H1 (cell line): ENCODE results near the gene SLC66A1. TPM values are rescaled to one million over a fixed set of nuclear protein-coding genes. Genes with fewer than 3 reads are reported as not detected.
A peak's percentile ranks its signal among the peaks of the same experiment; 100 is the strongest.

Experiments used
- CTCF ChIA-PET: fragments of 300-600 bp; sonication (Branson Sonifier 250); formaldehyde crosslinking; loops from one replicate; lab custom pipeline; 2021; ENCODE audit not compliant: partially characterized antibody; lab: Charles Lee
- POLR2A ChIA-PET: fragments of 300-600 bp; sonication (Branson Sonifier 250); formaldehyde crosslinking; loops from one replicate; lab custom pipeline; 2021; ENCODE audit warnings: inconsistent platforms; ENCODE audit not compliant: partially characterized antibody; lab: Charles Lee
- DNase-seq, 2 experiments: peaks; one replicate each; pipeline versions ENCODE4 v3.0.0 to v3.0.0-alpha.2; 2010 to 2022; ENCODE audit warnings: low spot score in 2 of 2, low read depth in 1 of 2, mixed read lengths in 1 of 2
- FAIRE-seq: peaks from 2 replicates; lab custom pipeline; 2011; peaks lifted over from hg19 to GRCh38; lab: Jason Lieb, UNC
- H2AFZ ChIP-seq: 2 replicates; pipeline ENCODE4 v1.8.1; 2012; ENCODE audit warnings: low read length, inconsistent platforms
- H2AK5ac ChIP-seq: 2 replicates; pipeline ENCODE4 v1.6.1; 2013; ENCODE audit warnings: low read depth, low read length
- H2BK120ac ChIP-seq: replicated peaks from 2 replicates; pipeline ENCODE3; 2013; ENCODE audit warnings: low read depth, low read length, inconsistent platforms
- H2BK12ac ChIP-seq: 2 replicates; pipeline ENCODE4 v1.6.1; 2013; ENCODE audit warnings: low read depth, low read length
- H2BK15ac ChIP-seq: 2 replicates; pipeline ENCODE4 v1.6.1; 2013; ENCODE audit warnings: low read length
- H2BK20ac ChIP-seq: 2 replicates; pipeline ENCODE4 v1.6.1; 2013; ENCODE audit warnings: low read length
- H2BK5ac ChIP-seq: 2 replicates; pipeline ENCODE4 v1.6.1; 2013; ENCODE audit warnings: low read depth, low read length
- H3K14ac ChIP-seq: 2 replicates; pipeline ENCODE4 v1.6.1; 2013; ENCODE audit warnings: inconsistent platforms; ENCODE audit not compliant: insufficient read length
- H3K18ac ChIP-seq: 2 replicates; pipeline ENCODE4 v1.6.1; 2013; ENCODE audit warnings: low read length; ENCODE audit errors: extremely low read depth
- H3K23ac ChIP-seq: 2 replicates; pipeline ENCODE4 v1.6.1; 2013; ENCODE audit warnings: inconsistent platforms; ENCODE audit not compliant: insufficient read length
- H3K23me2 ChIP-seq: 2 replicates; pipeline ENCODE4 v1.6.1; 2013; ENCODE audit warnings: low read depth, low read length
- H3K27ac ChIP-seq: 2 replicates; pipeline ENCODE4 v1.6.1; 2011; ENCODE audit warnings: low read depth, low read length, inconsistent platforms
- H3K27me3 ChIP-seq, 4 experiments: replicated peaks in 1 of 4; 1 replicate in 1 of 4; 2 replicates in 3 of 4; pipeline versions ENCODE4 v1.6.1 to v1.8.1; 2011 to 2013; ENCODE audit warnings: low read length in 3 of 4, mild to moderate bottlenecking in 3 of 4, inconsistent platforms in 2 of 4, mixed read lengths in 2 of 4, moderate library complexity in 1 of 4; ENCODE audit not compliant: control insufficient read depth in 3 of 4, insufficient read depth in 3 of 4; ENCODE audit errors: extremely low read depth in 1 of 4
- H3K36me3 ChIP-seq, 4 experiments: 2 replicates each; pipeline versions ENCODE4 v1.6.1 to v1.8.1; 2011 to 2013; ENCODE audit warnings: mild to moderate bottlenecking in 4 of 4, low read length in 3 of 4, moderate library complexity in 2 of 4, control low read depth in 1 of 4, inconsistent platforms in 1 of 4; ENCODE audit not compliant: insufficient read depth in 4 of 4, control insufficient read depth in 2 of 4
- H3K4ac ChIP-seq: replicated peaks from 2 replicates; pipeline ENCODE3; 2013; ENCODE audit warnings: low read length, low read depth, mixed read lengths, inconsistent platforms; ENCODE audit not compliant: insufficient read length
- H3K4me1 ChIP-seq, 4 experiments: replicated peaks in 1 of 4; 1 replicate in 1 of 4; 2 replicates in 3 of 4; pipeline versions ENCODE4 v1.6.1 to v1.8.1; 2011 to 2013; ENCODE audit warnings: low read length in 3 of 4, inconsistent platforms in 2 of 4, mixed read lengths in 1 of 4; ENCODE audit not compliant: insufficient read depth in 4 of 4, control insufficient read depth in 3 of 4
- H3K4me2 ChIP-seq, 2 experiments: 2 replicates each; pipeline versions ENCODE4 v1.6.1 to v1.8.1; 2011 to 2013; ENCODE audit warnings: low read depth in 2 of 2, low read length in 2 of 2, control low read depth in 1 of 2, inconsistent platforms in 1 of 2, mild to moderate bottlenecking in 1 of 2; ENCODE audit not compliant: insufficient read depth in 1 of 2
- H3K4me3 ChIP-seq, 4 experiments: fragments of 200-600, 300-600 bp in 1 of 4; sonication (generic), shearing (Covaris generic), sonication (Bioruptor Twin) in 1 of 4; 2 replicates each; pipeline versions ENCODE4 v1.5.1 to v1.8.1; 2011 to 2016; ENCODE audit warnings: low read length in 4 of 4, low read depth in 3 of 4, control low read depth in 2 of 4, inconsistent platforms in 2 of 4, mild to moderate bottlenecking in 2 of 4, mixed read lengths in 1 of 4, moderate library complexity in 1 of 4; ENCODE audit not compliant: insufficient read depth in 2 of 4; ENCODE audit errors: extremely low read depth in 1 of 4
- H3K56ac ChIP-seq: replicated peaks from 2 replicates; pipeline ENCODE3; 2013; ENCODE audit warnings: low read depth, mild to moderate bottlenecking, mixed read lengths, low read length, inconsistent platforms; ENCODE audit not compliant: insufficient read length
- H3K79me1 ChIP-seq: 2 replicates; pipeline ENCODE4 v1.6.1; 2013; ENCODE audit warnings: low read depth, low read length, control low read depth
- H3K79me2 ChIP-seq, 2 experiments: 2 replicates each; pipeline versions ENCODE4 v1.6.1 to v1.8.1; 2012 to 2013; ENCODE audit warnings: low read length in 2 of 2, mild to moderate bottlenecking in 2 of 2, inconsistent platforms in 1 of 2; ENCODE audit not compliant: insufficient read depth in 2 of 2, control insufficient read depth in 1 of 2
- H3K9ac ChIP-seq, 4 experiments: replicated peaks in 1 of 4; 1 replicate in 1 of 4; 2 replicates in 3 of 4; pipeline versions ENCODE4 v1.6.1 to v1.8.1; 2011 to 2013; ENCODE audit warnings: low read depth in 3 of 4, low read length in 3 of 4, control low read depth in 2 of 4, mild to moderate bottlenecking in 2 of 4, moderate library complexity in 2 of 4, inconsistent platforms in 1 of 4; ENCODE audit errors: extremely low read depth in 1 of 4
- H3K9me3 ChIP-seq, 2 experiments: 2 replicates each; pipeline versions ENCODE4 v1.6.1 to v1.8.1; 2012 to 2013; ENCODE audit warnings: mild to moderate bottlenecking in 2 of 2, moderate library complexity in 2 of 2, control low read depth in 1 of 2, inconsistent platforms in 1 of 2, low read depth in 1 of 2, low read length in 1 of 2, mixed read lengths in 1 of 2; ENCODE audit not compliant: insufficient read depth in 2 of 2
- H4K20me1 ChIP-seq, 2 experiments: replicated peaks in 1 of 2; 2 replicates each; pipeline versions ENCODE3 to v1.8.1; 2011 to 2013; ENCODE audit warnings: inconsistent platforms in 2 of 2, low read length in 2 of 2, mild to moderate bottlenecking in 1 of 2; ENCODE audit not compliant: insufficient read depth in 2 of 2, control insufficient read depth in 1 of 2
- H4K5ac ChIP-seq: 2 replicates; pipeline ENCODE4 v1.6.1; 2013; ENCODE audit warnings: low read length, low read depth, mixed read lengths, inconsistent platforms; ENCODE audit not compliant: insufficient read length
- H4K8ac ChIP-seq: 2 replicates; pipeline ENCODE4 v1.8.0; 2013; ENCODE audit warnings: mild to moderate bottlenecking, moderate library complexity, low read length, inconsistent platforms; ENCODE audit not compliant: insufficient read depth; ENCODE audit errors: extremely low read depth
- H4K91ac ChIP-seq: replicated peaks from 2 replicates; pipeline ENCODE3; 2013; ENCODE audit warnings: low read length, mixed read lengths, inconsistent platforms; ENCODE audit not compliant: insufficient read length
- ASH2L ChIP-seq: fragments of 200-600, 300-600 bp; sonication (generic); IDR thresholded peaks from one replicate; pipeline ENCODE4 v1.7.1; 2017; ENCODE audit warnings: low read length
- BCL11A ChIP-seq, 2 experiments: IDR thresholded peaks; one replicate each; pipeline ENCODE4 v1.6.1; 2011; ENCODE audit warnings: low read depth in 2 of 2, low read length in 2 of 2, mild to moderate bottlenecking in 2 of 2
- BRCA1 ChIP-seq: IDR thresholded peaks from 2 replicates; pipeline ENCODE4 v1.6.1; 2012; ENCODE audit warnings: low read depth, low read length, improper control_type of control experiment
- CEBPB ChIP-seq: IDR thresholded peaks from 2 replicates; pipeline ENCODE4 v1.6.1; 2012; ENCODE audit warnings: low read depth, low read length
- CREB1 ChIP-seq: IDR thresholded peaks from 2 replicates; pipeline ENCODE4 v1.6.1; 2012; ENCODE audit warnings: inconsistent platforms
- JUND ChIP-seq: IDR thresholded peaks from 2 replicates; pipeline ENCODE4 v1.6.1; 2011; ENCODE audit warnings: mild to moderate bottlenecking, improper control_type of control experiment, low read length
- KDM4A ChIP-seq: IDR thresholded peaks from one replicate; pipeline ENCODE4 v1.7.1; 2012; ENCODE audit warnings: low read depth, mild to moderate bottlenecking, moderate library complexity, low read length, inconsistent platforms; ENCODE audit not compliant: severe bottlenecking
- NANOG ChIP-seq: IDR thresholded peaks from 2 replicates; pipeline ENCODE4 v1.6.1; 2011; ENCODE audit warnings: low read length, low read depth, mild to moderate bottlenecking, inconsistent platforms; ENCODE audit not compliant: insufficient read depth, poor library complexity, severe bottlenecking
- PHF8 ChIP-seq: fragments of 200-600 bp; sonication (generic); conservative IDR thresholded peaks from 2 replicates; pipeline ENCODE4 v1.7.1; 2012; ENCODE audit warnings: low read depth, mild to moderate bottlenecking, inconsistent platforms, low read length, moderate library complexity
- POLR2A ChIP-seq, 2 experiments: IDR thresholded peaks; 1 replicate in 1 of 2; 2 replicates in 1 of 2; pipeline ENCODE4 v1.6.1; 2011; ENCODE audit warnings: low read depth in 2 of 2, low read length in 2 of 2, mild to moderate bottlenecking in 2 of 2; ENCODE audit errors: control extremely low read depth in 1 of 2
- RNF2 ChIP-seq: fragments of 200-900, 300-1000 bp; sonication (generic); IDR thresholded peaks from 2 replicates; pipeline ENCODE4 v1.7.1; 2016; ENCODE audit warnings: borderline replicate concordance, low read depth, mild to moderate bottlenecking, antibody characterized with exemption, low read length; ENCODE audit not compliant: poor library complexity, severe bottlenecking; ENCODE audit errors: missing control alignments
- SP1 ChIP-seq: IDR thresholded peaks from 2 replicates; pipeline ENCODE4 v1.6.1; 2011; ENCODE audit warnings: low read depth, low read length
- TBP ChIP-seq: IDR thresholded peaks from 2 replicates; pipeline ENCODE4 v1.6.1; 2011; ENCODE audit warnings: low read depth, low read length, improper control_type of control experiment
- YY1 ChIP-seq: IDR thresholded peaks from 2 replicates; pipeline ENCODE4 v1.6.1; 2011; ENCODE audit warnings: low read depth, mild to moderate bottlenecking, low read length
- WGBS, 2 experiments: shearing (Covaris generic) in 1 of 2; methylation state at CpG; one replicate each; pipeline versions ENCODE4 v1.1.6 to v1.1.7; 2013 to 2015; ENCODE audit warnings: low lambda C conversion rate in 2 of 2, mixed read lengths in 2 of 2, inconsistent platforms in 1 of 2, low coverage in 1 of 2, missing lambda C conversion rate in 1 of 2; ENCODE audit not compliant: insufficient replicate concordance in 2 of 2, insufficient coverage in 1 of 2, insufficient read length in 1 of 2; ENCODE audit errors: extremely low coverage in 1 of 2, missing lambda C conversion rate in 1 of 2; 5-methylcytosine and 5-hydroxymethylcytosine counted together
- polyA plus RNA-seq, 7 experiments: library from polyadenylated mRNA; depleted of rRNA in 3 of 7; stranded (reverse) in 5 of 7; unstranded in 2 of 7; fragments of >200 nt in 5 of 7; fragments of 200-250 nt in 2 of 7; gene quantifications; 1 replicate in 5 of 7; 2 replicates in 1 of 7; 4 replicates in 1 of 7; pipeline versions ENCODE4 v1.2.1 to v1.2.3, GENCODE V29; 2011 to 2013; ENCODE audit warnings: missing spikeins in 2 of 7, mixed read lengths in 2 of 7
- total RNA-seq: library from RNA; stranded (reverse); fragmentation: NEBNext Ultra II Directional; extraction: Animal tissue kit (Norgen Biotek cat#: 25700); gene quantifications from 2 replicates; pipeline ENCODE4 v1.2.1, GENCODE V29; 2021
- TF ChIP-seq, protein P1 (sequence below): IDR thresholded peaks from 2 replicates; pipeline ENCODE4 v1.6.1; 2011; ENCODE audit warnings: low read depth, mild to moderate bottlenecking, low read length; ENCODE audit not compliant: insufficient read depth

Gene SLC66A1
- total and polyA plus RNA-seq, 2 of the 8 experiments (the other 6 are each of a cell fraction or from before 2014, with no cell fraction given) = 16.8 to 27.9 TPM

DNA sequence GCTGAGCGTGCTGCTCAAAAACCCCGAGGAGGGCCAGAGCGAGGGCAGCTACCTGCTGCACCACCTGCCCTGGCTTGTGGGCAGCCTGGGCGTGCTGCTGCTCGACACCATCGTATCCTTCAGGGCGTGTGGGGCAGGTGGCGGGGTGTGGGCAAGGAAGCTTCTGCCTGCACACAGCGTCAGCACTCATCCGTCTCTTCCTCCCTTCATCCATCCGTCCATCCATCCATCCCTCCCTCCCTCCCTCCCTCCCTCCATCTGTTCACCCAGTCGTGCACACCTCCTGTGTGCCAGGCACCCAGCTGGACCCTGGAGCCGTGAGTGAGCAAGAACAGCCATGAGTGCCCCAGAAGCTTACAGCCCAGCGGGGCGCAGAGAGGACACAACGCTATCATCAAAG is 15.2 kb downstream of the SLC66A1 start:
- peak overlapping the region; percentile 8; the same call in 1 of the 2 replicates for H4K8ac ChIP-seq
- no peak overlapping the region for H2BK15ac ChIP-seq
- TF ChIP-seq BRCA1 (no peak), SP1 (no peak), CEBPB (no peak), RNF2 (no peak), KDM4A (no peak), CREB1 (no peak), BCL11A (IDR thresholded peaks at IDR 0.05; ENCODE audit: low read depth in 2 of 2, low read length in 2 of 2) (no peak), ASH2L (no peak), POLR2A (IDR thresholded peaks at IDR 0.05; ENCODE audit: control extremely low read depth in 1 of 2, low read depth in 2 of 2, low read length in 2 of 2) (no peak), JUND (no peak), PHF8 (no peak), TBP (no peak), YY1 (no peak), NANOG (no peak)
- TF ChIP-seq, protein P1, sequence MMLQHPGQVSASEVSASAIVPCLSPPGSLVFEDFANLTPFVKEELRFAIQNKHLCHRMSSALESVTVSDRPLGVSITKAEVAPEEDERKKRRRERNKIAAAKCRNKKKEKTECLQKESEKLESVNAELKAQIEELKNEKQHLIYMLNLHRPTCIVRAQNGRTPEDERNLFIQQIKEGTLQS = no peak
- peaks cover 5 to 16% (median 10%) of the 10 kb centered on the region in 4 experiments; a peak in 5 of 8 replicates for H3K36me3 ChIP-seq
- ChIA-PET CTCF (interaction anchor here (0.6 to 1.9 kb wide), 6 partner anchors 12 to 1699 kb away, joined by 3 to 7 read pairs (median 5); no protein-coding TSS in a partner anchor), POLR2A (interaction anchor here (0.8 to 13.3 kb wide), 2 partner anchors 10 kb away, joined by 3 to 143 read pairs; partner anchors contain the start of genes AKR7A2 and SLC66A1)
- no peak overlapping the region for H2BK120ac ChIP-seq
- no peaks in the 10 kb centered on the region for H3K9me3 ChIP-seq
- H4K5ac ChIP-seq = no peak overlapping the region
- FAIRE-seq (no peak), DNase-seq (no peak)
- H3K27me3 ChIP-seq = no peaks in the 10 kb centered on the region
- no peaks in the 10 kb centered on the region for H3K4me1 ChIP-seq
- no peak overlapping the region for H4K91ac ChIP-seq
- H3K4ac ChIP-seq = no peak overlapping the region
- no peak overlapping the region for H2BK5ac ChIP-seq
- H3K79me1 ChIP-seq = no peaks in the 10 kb centered on the region; the same call in 1 of the 2 replicates
- no peak overlapping the region for H2BK12ac ChIP-seq
- H2AFZ ChIP-seq = no peak overlapping the region
- H4K20me1 ChIP-seq = peaks cover 0 to 12% of the 10 kb centered on the region in 2 experiments
- H3K4me3 ChIP-seq = no peak overlapping the region
- no peaks in the 10 kb centered on the region for H3K23me2 ChIP-seq
- H3K79me2 ChIP-seq = no peaks in the 10 kb centered on the region
- H3K56ac ChIP-seq = no peak overlapping the region
- H3K4me2 ChIP-seq = no peak overlapping the region
- no peak overlapping the region for H3K27ac ChIP-seq
- H2BK20ac ChIP-seq = no peak overlapping the region
- 98 to 100% methylated on average over 1 to 13 of the region's 16 CpGs for WGBS, 2 experiments
- H3K14ac ChIP-seq = no peak overlapping the region
- no peak overlapping the region for H3K9ac ChIP-seq
- H3K18ac ChIP-seq = no peak overlapping the region
- H2AK5ac ChIP-seq = no peak overlapping the region
- no peak overlapping the region for H3K23ac ChIP-seq
